ENCODE results near the gene DNAJB9.

The DNAJB9 gene

DNA sequence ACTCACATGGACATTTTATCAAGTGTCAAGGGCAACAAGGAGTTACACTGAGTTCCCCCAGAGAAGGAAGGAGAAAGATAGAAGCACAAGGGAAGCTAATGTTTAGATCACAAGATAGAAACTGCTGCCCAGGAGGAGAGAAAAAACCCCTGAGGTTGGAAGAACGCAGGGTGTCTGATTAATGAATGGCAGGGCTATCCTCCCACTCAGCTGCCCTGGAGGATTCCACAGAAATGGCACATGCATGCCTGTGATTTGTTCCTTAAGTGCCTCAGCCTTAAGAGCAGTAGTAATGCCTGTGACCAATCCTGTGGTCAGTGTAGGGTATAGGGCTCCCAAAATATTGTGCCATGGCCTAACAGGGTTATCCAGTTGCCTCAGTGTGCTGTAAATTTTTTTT, 20.2 kb downstream of the DNAJB9 start:
- TF ChIP-seq, protein P1, sequence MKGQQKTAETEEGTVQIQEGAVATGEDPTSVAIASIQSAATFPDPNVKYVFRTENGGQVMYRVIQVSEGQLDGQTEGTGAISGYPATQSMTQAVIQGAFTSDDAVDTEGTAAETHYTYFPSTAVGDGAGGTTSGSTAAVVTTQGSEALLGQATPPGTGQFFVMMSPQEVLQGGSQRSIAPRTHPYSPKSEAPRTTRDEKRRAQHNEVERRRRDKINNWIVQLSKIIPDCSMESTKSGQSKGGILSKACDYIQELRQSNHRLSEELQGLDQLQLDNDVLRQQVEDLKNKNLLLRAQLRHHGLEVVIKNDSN (IDR thresholded peaks at IDR 0.05): no peak
- no peak for TF ChIP-seq RAD21 (IDR thresholded peaks at IDR 0.05; ENCODE audit: low read depth)
- no peak for TF ChIP-seq TEAD4 (IDR thresholded peaks at IDR 0.05)
- TF ChIP-seq, protein P2, sequence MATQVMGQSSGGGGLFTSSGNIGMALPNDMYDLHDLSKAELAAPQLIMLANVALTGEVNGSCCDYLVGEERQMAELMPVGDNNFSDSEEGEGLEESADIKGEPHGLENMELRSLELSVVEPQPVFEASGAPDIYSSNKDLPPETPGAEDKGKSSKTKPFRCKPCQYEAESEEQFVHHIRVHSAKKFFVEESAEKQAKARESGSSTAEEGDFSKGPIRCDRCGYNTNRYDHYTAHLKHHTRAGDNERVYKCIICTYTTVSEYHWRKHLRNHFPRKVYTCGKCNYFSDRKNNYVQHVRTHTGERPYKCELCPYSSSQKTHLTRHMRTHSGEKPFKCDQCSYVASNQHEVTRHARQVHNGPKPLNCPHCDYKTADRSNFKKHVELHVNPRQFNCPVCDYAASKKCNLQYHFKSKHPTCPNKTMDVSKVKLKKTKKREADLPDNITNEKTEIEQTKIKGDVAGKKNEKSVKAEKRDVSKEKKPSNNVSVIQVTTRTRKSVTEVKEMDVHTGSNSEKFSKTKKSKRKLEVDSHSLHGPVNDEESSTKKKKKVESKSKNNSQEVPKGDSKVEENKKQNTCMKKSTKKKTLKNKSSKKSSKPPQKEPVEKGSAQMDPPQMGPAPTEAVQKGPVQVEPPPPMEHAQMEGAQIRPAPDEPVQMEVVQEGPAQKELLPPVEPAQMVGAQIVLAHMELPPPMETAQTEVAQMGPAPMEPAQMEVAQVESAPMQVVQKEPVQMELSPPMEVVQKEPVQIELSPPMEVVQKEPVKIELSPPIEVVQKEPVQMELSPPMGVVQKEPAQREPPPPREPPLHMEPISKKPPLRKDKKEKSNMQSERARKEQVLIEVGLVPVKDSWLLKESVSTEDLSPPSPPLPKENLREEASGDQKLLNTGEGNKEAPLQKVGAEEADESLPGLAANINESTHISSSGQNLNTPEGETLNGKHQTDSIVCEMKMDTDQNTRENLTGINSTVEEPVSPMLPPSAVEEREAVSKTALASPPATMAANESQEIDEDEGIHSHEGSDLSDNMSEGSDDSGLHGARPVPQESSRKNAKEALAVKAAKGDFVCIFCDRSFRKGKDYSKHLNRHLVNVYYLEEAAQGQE (IDR thresholded peaks at IDR 0.05; ENCODE audit: low read depth): no peak
- TF ChIP-seq EP300 (IDR thresholded peaks at IDR 0.05; ENCODE audit: borderline replicate concordance): no peak
- TF ChIP-seq CEBPB (IDR thresholded peaks at IDR 0.05): no peak
- TF ChIP-seq, protein P3, sequence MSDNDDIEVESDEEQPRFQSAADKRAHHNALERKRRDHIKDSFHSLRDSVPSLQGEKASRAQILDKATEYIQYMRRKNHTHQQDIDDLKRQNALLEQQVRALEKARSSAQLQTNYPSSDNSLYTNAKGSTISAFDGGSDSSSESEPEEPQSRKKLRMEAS (IDR thresholded peaks at IDR 0.05): no peak
- no peak for TF ChIP-seq TAF1 (IDR thresholded peaks at IDR 0.05; ENCODE audit: low read depth)
- TF ChIP-seq EGR1 (IDR thresholded peaks at IDR 0.05): no peak
- TF ChIP-seq YY1 (IDR thresholded peaks at IDR 0.05; ENCODE audit: low read depth): no peak
- TF ChIP-seq CREB1 (IDR thresholded peaks at IDR 0.05; ENCODE audit: low read depth): no peak
- TF ChIP-seq FOXM1 (IDR thresholded peaks at IDR 0.05; ENCODE audit: borderline replicate concordance, low read depth): no peak
- TF ChIP-seq ZBTB7A (IDR thresholded peaks at IDR 0.05; ENCODE audit: low read depth): no peak

DNA sequence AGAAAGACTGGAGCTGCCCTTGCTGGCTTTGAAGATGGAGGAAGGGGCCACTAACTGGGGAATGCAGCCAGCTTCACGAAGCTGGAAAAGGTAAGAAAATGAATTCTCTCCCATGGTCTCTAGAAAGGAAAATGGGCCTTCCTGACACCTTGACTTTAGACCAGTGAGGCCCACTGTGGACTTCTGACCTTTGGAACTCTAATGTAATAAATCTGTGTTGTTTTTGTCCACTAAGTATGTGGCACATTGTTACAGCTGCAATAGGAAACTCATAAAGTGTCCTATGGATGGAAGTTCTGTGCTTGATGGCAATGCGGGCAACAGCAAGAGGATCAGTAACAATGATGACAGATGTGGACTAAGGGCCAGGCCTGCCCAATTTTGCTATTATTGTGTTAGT, 20.9 kb downstream of the DNAJB9 start:
- TF ChIP-seq FOXM1 (IDR thresholded peaks at IDR 0.05; ENCODE audit: borderline replicate concordance, low read depth) (no peak), TAF1 (IDR thresholded peaks at IDR 0.05; ENCODE audit: low read depth) (no peak), NFIC (IDR thresholded peaks at IDR 0.05) (no peak), CEBPB (IDR thresholded peaks at IDR 0.05) (no peak), CREB1 (IDR thresholded peaks at IDR 0.05; ENCODE audit: low read depth) (no peak), YY1 (IDR thresholded peaks at IDR 0.05; ENCODE audit: low read depth) (no peak), EGR1 (IDR thresholded peaks at IDR 0.05) (no peak), TCF12 (IDR thresholded peaks at IDR 0.05; ENCODE audit: low read depth) (no peak), RAD21 (IDR thresholded peaks at IDR 0.05; ENCODE audit: low read depth) (no peak), EP300 (IDR thresholded peaks at IDR 0.05; ENCODE audit: borderline replicate concordance) (no peak), ZBTB7A (IDR thresholded peaks at IDR 0.05; ENCODE audit: low read depth) (no peak), TEAD4 (IDR thresholded peaks at IDR 0.05) (no peak)
- TF ChIP-seq, protein P1 (IDR thresholded peaks at IDR 0.05): no peak
- TF ChIP-seq, protein P2 (IDR thresholded peaks at IDR 0.05; ENCODE audit: low read depth): no peak
- TF ChIP-seq, protein P3 (IDR thresholded peaks at IDR 0.05): no peak

DNA sequence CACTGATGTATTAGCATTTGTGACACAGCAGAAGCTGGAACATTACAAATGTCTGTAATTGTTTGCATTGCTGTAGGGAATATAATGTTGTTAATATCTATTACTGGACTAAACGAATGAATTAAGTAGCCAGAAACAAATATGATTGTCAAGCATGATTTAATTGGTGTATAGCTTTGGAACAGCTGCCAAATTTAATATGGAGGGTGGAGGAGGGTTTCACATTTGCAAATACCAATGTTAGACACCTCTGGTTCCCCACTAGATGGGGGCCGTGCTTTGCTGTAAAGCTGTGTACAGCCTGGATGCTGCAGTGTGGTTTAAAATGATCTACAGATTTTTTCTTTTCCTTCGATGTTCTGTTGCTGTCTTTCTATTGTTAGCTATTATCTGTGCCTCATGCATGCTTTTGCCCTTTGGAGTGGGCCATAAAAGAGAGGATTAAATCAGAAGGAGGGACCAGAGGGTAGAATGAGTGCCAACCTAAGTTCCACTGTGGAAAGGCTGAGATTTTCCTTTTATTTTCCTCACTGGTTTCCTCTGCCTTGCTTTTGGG, 23.1 kb downstream of the DNAJB9 start:
- TF ChIP-seq TEAD4 (IDR thresholded peaks at IDR 0.05) (no peak), RAD21 (IDR thresholded peaks at IDR 0.05; ENCODE audit: low read depth) (0 out of 2 replicates have a peak, but pooled peaks have one; percentile 4)

DNA sequence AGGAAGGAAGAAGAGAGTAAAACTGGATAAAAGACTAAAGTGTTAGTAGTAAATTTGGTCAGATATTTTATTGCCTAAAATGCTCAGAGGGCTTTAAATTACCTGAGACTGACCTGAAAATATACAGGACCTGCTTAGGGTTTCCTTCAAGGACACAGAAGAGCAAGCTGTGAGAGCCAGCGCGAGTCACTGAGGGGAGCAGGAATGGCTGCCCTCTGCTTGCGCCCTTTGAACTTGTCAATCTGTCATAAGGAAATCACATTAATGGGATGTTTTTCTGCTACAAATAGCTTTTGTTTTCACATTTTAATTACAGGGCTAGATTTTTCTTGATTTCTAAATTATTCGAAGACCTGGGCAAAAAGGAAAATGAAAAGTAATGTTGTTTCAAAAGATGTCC, 26.9 kb downstream of the DNAJB9 start:
- TF ChIP-seq ZBTB7A (IDR thresholded peaks at IDR 0.05; ENCODE audit: low read depth) (no peak), FOXM1 (IDR thresholded peaks at IDR 0.05; ENCODE audit: borderline replicate concordance, low read depth) (no peak), RAD21 (IDR thresholded peaks at IDR 0.05; ENCODE audit: low read depth) (no peak), TCF12 (IDR thresholded peaks at IDR 0.05; ENCODE audit: low read depth) (no peak), EGR1 (IDR thresholded peaks at IDR 0.05) (no peak), NFIC (IDR thresholded peaks at IDR 0.05) (no peak), TEAD4 (IDR thresholded peaks at IDR 0.05) (no peak)
- TF ChIP-seq, protein P2 (IDR thresholded peaks at IDR 0.05; ENCODE audit: low read depth): no peak

DNA sequence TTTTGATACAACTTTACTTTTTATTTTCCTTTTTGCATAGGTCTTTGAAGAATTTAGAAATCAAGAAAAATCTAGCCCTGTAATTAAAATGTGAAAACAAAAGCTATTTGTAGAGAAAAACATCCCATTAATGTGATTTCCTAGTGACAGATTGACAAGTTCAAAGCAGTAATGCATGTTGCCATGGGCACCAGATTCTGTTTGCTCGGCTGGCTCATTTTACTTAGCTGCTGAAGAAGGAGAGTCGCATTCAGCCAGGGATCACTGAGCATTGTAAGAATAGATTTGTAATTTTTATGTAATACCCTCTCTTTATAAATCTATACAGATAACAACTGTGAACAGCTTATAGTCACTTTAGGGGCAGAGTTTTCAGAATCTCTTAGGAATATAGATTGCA, 28.5 kb downstream of the DNAJB9 start:
- TF ChIP-seq EGR1 (IDR thresholded peaks at IDR 0.05) (no peak), TAF1 (IDR thresholded peaks at IDR 0.05; ENCODE audit: low read depth) (no peak), FOXM1 (IDR thresholded peaks at IDR 0.05; ENCODE audit: borderline replicate concordance, low read depth) (no peak), CREB1 (IDR thresholded peaks at IDR 0.05; ENCODE audit: low read depth) (no peak), TEAD4 (IDR thresholded peaks at IDR 0.05) (no peak), RAD21 (IDR thresholded peaks at IDR 0.05; ENCODE audit: low read depth) (no peak)
- TF ChIP-seq, protein P3 (IDR thresholded peaks at IDR 0.05): no peak
